GM18511 (cell line): ENCODE measurements around the gene JMJD7.

ENCODE experiments used
- ATAC-seq: cut with Tn5 transposase; IDR thresholded peaks from one replicate; pipeline ENCODE4 v1.9.1; 2021; ENCODE audit warnings: mild to moderate bottlenecking, moderate library complexity; ENCODE audit not compliant: unreplicated experiment

JMJD7 gene

DNA sequence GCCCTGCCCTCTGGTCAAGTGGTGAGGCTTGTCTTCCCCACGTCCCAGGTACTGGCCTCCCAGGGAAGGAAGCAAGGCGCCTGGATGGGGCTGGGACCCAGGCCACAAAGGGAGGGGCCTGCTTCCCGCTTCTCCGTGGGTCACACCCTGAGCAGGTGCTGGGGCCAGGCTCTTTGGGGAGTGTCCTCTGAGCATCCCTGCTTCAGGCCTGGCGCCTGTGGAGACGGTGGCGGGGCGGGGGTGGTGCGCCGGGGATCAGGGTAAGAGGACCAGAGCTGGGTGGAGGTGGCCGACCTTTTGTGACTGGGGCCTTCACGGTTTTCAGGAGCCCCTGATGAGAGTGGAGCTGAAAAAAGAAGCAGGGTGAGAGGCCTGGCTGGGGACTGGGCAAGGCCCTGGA lies 14.3 kb downstream of the JMJD7 start:
- ATAC-seq = no peak

DNA sequence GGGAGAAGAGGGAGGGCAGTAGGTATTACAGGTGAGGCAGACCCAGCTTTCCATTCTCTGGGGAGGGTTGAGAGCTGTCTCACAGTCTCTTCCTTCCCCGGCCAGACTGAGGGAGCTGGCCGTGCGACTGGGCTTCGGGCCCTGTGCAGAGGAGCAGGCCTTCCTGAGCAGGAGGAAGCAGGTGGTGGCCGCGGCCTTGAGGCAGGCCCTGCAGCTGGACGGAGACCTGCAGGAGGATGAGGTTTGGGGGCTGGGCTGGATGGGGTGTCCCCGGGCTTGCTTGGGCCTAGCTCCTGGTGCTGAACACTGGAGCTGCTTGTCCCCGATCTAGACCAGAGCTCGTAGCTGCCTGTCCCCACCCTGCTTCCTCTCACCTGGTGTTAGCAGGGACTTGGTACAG lies 15.7 kb downstream of the JMJD7 start:
- no peak for ATAC-seq

DNA sequence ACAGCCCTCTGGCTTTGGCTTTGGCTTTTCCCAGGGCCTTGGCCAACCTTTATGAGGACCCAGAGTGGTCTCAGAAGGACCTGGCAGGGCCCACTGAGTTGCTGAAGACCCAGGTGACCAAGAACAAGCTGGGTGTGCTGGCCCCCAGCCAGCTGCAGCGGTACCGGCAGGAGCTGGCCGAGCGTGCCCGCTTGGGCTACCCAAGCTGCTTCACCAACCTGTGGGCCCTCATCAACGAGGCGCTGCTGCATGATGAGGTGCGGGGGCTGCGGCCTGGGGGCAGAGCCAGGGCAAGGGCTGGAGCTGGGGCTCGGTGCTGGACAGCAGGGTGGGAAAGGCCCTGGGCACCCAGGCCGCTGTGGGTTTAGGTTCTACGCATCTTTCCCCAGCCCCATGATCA lies 16.9 kb downstream of the JMJD7 start:
- no peak for ATAC-seq

DNA sequence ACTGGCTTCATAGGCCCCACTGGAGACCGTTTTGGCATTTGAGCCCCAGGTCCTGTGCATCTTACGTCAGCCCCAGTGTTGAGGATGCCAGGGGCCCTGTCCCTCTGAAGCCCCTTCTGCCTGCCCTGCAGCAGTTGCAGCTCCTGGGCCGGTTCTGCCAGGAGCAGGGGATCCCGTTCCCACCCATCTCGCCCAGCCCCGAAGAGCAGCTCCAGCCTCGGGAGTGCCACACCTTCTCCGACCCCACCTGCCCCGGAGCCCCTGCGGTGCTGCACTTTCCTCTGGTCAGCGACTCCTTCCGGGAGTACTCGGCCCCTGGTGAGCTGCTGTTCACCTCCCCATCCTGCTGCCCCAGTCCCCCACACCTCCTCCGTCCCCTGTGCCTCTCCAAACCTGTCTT lies 19.3 kb downstream of the JMJD7 start:
- no peak for ATAC-seq

DNA sequence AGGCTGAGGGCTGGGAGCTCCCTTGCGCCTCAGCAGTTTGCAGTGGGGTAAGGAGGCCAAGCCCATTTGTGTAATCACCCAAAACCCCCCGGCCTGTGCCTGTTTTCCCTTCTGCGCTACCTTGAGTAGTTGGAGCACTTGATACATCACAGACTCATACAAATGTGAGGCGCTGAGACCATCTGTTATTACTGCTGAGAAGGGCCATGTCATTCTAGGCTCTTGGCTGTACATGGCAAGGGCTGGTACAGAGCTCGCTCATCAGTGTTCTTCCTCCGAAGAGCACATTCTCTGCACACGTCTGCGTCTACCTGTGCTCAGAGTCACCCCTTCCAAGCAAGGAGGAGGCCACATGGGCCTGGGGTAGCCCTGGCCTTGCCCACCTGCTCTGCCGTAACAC lies 20.1 kb downstream of the JMJD7 start:
- no peak for ATAC-seq

DNA sequence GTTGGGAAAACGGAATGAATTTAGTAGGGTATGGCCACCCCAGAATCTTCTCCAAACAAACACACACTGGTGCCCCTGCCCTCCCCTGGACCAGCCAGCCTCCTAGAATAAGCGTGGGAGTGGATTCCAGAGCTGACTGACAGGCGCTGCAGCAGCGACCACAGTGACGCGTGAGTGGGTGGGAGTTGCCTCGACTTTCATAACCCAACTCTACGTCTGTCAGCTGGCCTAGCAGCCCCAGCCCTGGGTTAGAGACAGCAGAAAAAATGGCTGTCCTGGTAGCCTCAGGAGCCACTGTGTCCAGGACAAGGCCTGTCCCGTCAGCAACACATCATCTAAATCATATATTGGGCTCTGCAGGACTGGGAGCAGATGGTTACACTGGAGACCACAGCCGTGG lies 20.7 kb downstream of the JMJD7 start:
- ATAC-seq = no peak

DNA sequence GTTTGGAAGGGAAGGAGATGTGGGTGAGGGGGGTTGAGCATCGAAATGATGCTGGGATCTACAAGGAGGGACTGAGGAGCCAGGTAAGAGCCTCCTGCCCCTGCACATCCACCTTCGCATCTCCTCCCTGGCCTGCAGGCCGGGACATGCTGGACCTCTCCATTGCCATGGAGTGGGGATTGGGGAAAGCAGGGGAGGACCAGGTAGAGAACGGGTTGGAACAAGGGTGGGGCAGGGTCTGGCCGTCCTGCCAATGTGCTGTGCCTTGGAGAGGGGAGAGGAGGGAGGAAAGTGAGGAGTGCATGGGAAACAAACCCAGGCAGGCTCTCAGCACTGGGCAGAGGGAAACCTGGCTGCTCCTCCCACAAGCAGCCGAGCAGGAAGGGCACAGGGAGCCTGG lies 21.3 kb downstream of the JMJD7 start:
- no peak for ATAC-seq

DNA sequence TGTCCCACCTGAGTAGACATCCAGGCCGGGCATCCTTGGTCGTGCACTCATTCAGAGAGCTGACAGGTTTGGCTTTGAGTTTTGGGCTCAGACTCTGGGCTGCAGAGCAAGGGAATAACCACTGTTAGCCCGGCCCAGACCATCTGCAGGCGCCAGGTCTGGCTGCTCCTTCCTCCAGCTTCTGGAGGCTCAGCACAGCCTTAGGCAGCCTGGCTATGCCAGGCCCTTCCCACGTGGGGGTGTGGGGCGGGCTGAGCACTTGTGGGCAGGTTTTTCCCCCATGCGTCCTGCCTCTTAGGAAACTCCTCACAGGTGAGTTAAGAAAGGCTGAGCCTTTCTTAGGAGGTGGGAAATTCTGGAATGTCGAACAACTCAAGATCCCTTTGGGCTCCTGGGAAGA lies 22.0 kb downstream of the JMJD7 start:
- ATAC-seq = no peak

DNA sequence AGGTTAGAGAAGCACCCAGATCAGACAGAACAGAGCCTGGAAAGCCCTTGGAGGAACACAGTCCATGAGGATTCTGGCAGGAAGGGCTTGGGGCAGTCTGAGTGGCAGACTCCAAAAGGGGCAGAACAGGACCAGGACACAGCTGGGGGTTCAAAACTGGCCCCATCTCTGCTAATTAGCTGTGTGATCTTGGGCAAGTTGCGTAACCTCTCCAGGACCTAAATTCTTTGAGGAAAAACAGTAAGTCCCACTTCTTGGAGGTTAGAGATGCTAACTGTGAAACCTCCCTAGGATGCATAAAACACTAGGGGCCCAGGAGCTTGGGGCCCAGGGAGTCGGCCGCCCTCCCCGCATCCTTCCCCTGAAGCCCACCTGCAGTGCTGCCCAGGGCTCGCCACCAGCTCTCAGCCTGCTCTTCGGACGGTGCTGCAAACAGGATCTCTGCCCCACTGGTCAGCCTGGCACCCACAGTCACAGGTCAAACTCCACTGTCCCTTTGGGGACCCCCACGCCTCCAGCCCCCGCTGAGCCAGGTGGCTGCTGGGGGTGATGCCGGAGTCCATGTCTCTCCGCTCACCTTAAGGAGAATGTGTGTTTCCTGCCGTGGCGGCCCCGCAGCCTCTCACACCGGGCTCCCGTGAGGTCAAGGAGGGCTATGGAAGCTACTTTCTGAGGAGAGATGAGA lies 22.7 kb downstream of the JMJD7 start:
- ATAC-seq = no peak

DNA sequence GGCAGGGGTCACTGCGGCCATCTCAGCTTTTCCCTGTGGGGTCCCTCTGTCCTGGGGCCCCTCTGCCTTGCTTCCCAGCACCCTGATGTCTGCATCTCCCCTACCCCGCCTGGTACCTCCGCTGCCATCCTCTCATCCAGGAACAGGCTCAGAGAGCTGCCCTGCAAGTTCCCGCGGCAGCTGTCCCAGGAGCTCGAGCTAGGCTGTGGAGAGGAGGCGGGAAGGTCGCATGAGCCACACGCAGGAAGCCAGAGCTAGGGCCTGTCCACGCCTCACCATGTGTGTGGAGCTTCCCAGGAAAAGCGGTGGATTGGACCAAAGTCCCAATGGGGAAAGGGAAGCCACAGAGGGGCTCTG lies 23.3 kb downstream of the JMJD7 start:
- ATAC-seq = no peak

DNA sequence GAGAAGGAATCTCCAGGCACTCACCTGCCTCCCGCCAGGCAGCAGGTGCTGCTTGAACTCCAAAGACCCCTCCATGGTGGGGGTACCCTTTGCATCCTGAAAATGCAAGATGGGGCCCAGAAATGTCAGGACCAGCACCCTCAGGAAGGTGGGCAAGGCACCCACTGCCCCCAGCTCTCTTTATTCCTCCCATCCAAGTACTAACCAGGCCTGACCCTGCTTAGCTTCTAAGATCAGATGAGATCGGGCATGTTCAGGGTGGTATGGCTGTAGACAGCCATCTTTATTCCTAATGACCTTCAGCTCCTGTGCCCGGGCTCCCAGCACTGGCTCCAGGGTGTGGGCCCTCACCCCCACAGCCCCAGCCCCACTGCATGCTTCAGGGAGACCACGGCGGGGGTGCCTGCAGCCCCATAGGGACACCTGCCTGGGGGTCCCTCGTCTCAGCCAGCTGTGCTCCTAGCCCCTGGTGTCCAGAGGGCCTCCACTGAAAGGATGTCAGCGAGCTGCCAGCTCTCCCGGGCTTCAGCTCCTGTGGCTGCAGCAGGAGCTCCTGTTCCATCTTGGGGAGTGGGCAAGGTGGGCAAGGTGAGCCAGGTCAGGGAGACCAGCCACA lies 24.0 kb downstream of the JMJD7 start:
- ATAC-seq = no peak

DNA sequence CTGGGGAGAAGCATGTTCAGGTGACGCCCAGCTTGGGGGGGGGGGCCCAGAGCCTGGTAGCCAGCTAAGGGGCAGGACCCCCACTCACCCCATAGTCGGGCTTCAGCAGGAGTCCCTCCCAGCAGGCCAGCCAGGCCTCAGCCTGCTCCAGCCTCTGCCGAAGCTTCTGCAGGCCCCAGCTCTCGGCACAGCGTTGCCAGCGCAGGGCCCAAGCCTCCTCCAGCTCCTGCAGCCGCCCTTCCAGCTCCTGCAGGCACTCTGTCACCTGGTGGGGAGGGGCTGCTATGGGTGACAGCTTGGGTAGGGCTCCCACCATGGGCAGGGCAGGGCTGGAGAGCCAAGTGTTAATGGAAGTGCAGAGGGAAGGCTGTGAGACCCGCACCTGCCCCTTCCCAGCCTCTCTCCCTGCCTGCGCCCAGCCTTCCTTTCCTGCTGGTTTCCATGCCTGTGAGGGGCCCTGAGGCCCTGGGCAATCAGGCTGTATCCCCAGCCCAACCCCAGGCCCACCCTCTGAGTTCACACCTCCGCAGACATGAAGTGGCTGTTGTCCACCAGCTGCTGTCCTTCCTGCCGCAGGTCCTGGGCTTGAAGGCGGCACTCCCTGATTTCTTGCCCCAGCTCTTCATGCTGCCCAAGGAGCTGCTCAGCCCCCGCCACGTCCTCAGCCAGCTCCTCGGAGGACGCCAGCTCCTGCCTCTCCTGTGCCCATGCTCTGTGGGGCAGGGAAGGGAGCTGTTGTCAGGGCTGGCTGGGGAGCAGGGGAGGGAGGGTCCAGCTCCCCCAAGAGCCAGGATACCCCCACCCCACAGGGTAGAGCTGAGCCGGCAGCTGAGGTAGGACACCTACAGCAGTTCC lies 25.1 kb downstream of the JMJD7 start:
- ATAC-seq = no peak

DNA sequence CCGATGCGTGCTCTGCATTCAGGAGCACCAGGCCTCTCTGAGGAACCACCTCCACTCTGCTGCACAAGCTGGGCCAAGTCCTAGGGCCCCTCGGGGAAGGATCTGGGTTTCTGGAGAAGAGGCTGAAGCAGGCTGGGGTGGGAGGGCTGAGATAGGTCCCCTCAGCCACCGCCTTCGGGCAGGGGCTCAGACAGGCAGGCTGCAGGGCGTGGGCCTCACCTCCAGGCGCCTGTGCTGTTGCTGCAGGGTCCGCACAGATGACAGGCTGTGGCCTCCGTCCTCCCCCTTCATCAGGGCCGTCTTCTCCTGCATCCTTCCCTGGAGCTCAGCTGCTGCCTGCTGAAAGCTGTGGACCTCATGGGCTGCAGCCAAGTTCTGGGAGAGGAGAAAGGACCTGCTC lies 25.9 kb downstream of the JMJD7 start:
- no peak for ATAC-seq

DNA sequence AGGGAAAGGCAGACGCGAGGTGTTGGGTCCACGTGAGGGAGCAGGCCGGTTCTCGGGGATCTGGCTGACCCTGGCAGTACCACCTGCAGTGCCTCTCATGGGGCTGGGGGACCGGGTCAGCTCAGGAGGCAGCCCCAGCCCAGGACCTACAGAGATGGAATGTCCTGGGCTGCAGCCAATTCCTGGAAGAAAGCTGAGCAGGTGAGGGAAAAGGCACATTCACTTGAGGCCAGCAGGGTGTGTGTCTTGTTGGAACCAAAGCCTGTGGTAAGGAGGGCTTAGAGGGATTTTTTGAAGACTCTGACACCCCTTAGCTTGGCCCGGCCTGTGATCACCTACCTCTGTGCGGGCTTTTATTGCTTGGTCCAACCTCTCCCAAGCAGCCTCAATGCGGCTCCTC lies 26.6 kb downstream of the JMJD7 start:
- no peak for ATAC-seq

DNA sequence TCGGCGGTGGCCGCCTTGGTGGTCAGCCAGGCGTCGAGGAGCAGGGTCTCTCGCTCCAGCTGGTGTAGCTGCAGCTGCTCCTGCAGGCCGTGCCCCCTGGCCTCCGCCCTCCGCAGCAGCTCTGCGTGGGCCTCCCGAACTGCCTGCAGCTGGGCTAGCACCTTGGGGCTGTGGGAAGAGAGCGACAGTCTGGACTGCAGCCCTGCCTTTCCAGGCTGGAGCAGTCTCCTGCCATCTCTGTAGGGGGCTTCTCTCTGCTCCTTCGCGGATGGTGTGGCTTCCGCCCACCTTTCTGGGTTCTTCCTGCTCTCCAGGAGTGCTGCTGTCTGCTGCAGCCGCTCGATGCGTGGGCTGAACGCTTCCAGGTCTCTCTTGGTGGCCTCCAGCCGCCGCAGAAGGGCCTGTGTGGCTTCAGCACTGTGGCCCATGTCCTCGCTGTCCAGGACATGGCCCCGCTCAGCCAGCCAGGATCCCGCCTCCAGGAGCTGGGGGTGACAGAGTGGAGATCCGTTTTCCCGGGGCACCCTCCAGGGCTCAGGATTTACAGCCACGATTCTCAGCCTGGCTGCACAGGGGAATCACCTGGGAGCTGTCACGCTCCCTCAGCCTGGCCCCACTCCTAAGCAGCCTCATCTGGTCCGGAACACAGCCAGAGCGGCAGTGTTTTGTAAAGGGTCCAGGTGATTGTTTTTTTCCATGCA lies 27.5 kb downstream of the JMJD7 start:
- ATAC-seq = no peak

DNA sequence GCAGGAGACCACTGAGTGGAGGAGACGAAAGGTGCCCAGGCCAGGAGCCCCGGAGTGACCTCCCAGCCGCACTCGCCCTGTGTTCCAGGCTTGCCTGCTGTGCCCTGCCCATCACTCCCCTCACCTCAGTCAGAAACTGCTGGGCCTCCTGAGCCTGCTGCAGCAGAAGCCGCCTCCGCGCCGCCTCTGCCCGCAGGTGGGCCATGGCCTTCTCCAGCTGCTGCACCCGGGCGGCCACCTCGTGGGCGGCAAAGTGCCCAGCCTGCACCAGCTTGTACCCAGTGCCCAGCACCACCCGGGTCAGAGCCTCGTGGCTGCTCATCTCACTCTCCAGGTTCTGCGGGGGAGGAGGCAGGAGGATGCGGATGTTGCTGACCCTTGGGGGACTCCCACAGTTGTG lies 28.4 kb downstream of the JMJD7 start:
- no peak for ATAC-seq

DNA sequence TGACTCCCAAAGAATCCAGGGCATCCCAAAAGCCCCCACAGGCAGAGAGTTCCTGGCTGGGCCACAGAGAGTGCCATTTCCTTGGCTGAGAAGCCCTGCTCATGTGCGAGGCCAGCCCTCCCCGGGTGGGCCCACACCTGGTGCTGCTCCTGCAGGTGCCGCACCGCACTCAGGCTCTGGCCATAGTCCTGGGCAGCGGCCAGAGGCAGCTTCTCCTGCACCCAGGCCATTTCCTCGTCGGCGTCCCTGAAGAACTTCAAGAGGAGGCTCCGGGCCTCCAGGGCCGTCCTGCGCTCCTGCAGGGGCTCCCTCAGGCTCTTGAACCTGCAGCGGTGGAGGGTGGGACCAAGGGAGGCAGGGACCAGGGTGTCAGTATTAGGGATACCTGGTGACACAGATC lies 28.8 kb downstream of the JMJD7 start:
- no peak for ATAC-seq

DNA sequence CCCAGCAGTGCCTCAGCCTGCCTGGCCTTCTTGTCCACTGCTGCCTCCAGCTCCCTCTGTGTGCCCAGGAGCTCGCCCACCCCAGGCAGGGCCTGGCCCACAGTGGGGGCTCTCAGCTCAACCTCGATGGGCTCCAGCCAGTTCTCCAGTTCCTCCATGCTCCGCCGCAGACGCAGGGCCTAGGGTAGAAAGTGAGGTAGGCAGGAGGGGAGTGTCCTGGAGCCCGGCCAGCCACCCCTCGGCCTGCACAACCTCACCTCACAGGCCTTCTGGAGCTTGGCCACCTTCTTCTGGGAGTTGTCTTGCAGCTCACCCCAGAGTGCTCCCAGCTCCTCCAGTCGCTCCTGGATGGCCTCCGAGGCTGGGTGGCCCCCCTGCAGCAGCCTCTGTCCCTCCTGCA lies 29.4 kb downstream of the JMJD7 start:
- ATAC-seq = no peak

DNA sequence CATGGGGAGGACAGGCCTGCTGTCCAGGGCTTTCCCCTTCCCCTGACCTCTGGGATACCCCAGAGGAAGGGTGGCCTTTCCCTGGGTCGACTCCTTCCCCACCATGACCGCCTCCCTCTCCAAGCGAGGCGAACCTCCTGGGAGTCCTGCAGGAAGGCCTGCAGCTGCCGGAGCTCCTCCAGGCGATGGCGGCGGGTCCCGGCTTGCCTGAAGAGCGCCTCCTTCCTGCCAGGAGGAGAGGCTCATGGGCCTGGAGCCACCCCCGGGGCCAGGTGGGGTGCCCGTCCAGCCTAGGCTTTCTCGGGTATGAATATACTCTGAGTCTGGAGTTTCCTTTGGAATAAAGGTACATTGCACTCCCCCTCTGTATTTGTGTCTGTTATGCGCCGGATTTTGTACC lies 30.9 kb downstream of the JMJD7 start:
- ATAC-seq = no peak

DNA sequence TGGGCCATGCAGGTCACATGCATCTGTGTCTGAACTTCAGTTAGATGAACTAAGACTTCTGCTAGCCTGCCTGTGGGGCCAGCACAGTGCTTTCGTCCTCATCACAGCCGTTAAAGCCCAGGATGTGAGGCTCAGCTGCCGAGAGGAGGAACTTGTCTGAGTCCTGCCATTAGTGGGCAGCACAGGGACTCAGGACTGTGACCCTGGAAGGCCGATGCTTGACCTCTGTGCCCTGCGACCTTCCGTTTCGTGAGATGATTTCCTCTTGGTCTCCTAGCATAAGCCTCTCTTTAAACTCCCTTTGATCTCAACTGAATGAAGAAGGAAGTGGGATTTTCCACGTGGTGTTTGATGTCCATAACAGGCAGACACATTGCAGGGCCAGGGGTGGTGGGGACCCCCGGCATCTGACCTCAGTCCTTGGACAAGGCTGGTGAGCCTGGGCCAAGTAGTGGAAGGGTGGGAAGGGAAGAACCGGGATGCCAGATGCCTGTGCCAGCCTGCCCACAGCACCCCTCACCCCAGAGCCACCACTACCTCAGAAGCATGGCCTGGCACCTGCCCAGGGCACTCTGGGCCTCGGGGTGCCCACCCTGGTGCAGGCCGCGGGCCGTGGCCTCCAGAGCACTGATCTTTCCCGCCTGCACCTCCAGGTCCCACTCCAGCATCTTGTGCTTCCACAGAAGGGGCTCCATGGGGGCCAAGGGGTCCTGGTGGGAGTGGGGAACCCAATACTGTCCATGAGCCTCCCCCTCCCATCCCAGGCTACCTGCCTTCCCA lies 32.3 kb downstream of the JMJD7 start:
- ATAC-seq = no peak
